Right lobe of liver (tissue), 4 donors: ENCODE measurements around the gene PIK3C2B.

ENCODE experiments used
- CTCF ChIP-seq, 4 donors: fragments of 200-600 bp in 3 of 4; fragments of 450-650 bp in 1 of 4; IDR thresholded peaks; one replicate each; pipeline versions ENCODE4 v1.5.1 to v1.8.0; 2016 to 2022; ENCODE audit warnings: antibody characterized with exemption in 4 of 4, mild to moderate bottlenecking in 2 of 4
- POLR2A ChIP-seq: fragments of 450-650 bp; IDR thresholded peaks from one replicate; pipeline ENCODE4 v1.6.1; 2017; ENCODE audit warnings: antibody characterized with exemption, mild to moderate bottlenecking
- donor health status: DM: no; HTN: no; CAD: no.
- donor health status: DM: no; HTN: no; CAD: no.
- donor health status: DM: no; HTN: yes; CAD: no.

GRCh38 chr1:204469304-204469703, 25.3 kb downstream of the PIK3C2B start:
- no peak for TF ChIP-seq CTCF (IDR thresholded peaks at IDR 0.05)
- no peak for TF ChIP-seq POLR2A
